Fibroblast of lung (primary cell): ENCODE measurements around the gene SPEF2. TPM values are rescaled to one million over a fixed set of nuclear protein-coding genes. Genes with fewer than 3 reads are reported as not detected.
"Not testable (repeated sequence)": the region's sequence is repeated elsewhere in the genome, so short reads cannot be mapped to it uniquely, and the experiment has no call there.

Source experiments
- DNase-seq, 2 donors: peaks; one replicate each; pipeline versions ENCODE4 v3.0.0 to v3.0.0-alpha.2; 2010; ENCODE audit warnings: low read depth in 2 of 2
- H2AFZ ChIP-seq: 2 replicates; pipeline ENCODE4 v1.5.1; 2012; ENCODE audit warnings: low read length, control low read depth, inconsistent platforms
- H3K27ac ChIP-seq: 2 replicates; pipeline ENCODE4 v1.5.1; 2011; ENCODE audit warnings: low read length, control low read depth; ENCODE audit not compliant: insufficient read depth
- H3K27me3 ChIP-seq: 2 replicates; pipeline ENCODE4 v1.5.1; 2011; ENCODE audit warnings: mild to moderate bottlenecking, low read length; ENCODE audit not compliant: control insufficient read depth, insufficient read depth
- H3K36me3 ChIP-seq: 2 replicates; pipeline ENCODE4 v1.5.1; 2011; ENCODE audit warnings: low read length; ENCODE audit not compliant: control insufficient read depth, insufficient read depth
- H3K4me1 ChIP-seq: 2 replicates; pipeline ENCODE4 v1.5.1; 2011; ENCODE audit warnings: low read length; ENCODE audit not compliant: control insufficient read depth, insufficient read depth; ENCODE audit errors: extremely low read depth
- H3K4me2 ChIP-seq: 2 replicates; pipeline ENCODE4 v1.5.1; 2011; ENCODE audit warnings: low read length, control low read depth; ENCODE audit not compliant: insufficient read depth; ENCODE audit errors: extremely low read depth
- H3K4me3 ChIP-seq, 4 experiments: fragments of 200-600 bp in 1 of 4; sonication (generic) in 1 of 4; replicated peaks in 1 of 4; 2 replicates each; pipeline ENCODE4 v1.5.1; 2011 to 2016; ENCODE audit warnings: low read length in 4 of 4, low read depth in 3 of 4, mild to moderate bottlenecking in 3 of 4, control low read depth in 2 of 4, inconsistent platforms in 1 of 4, mixed read lengths in 1 of 4; ENCODE audit not compliant: insufficient read depth in 1 of 4; ENCODE audit errors: control extremely low read depth in 1 of 4
- H3K79me2 ChIP-seq: 2 replicates; pipeline ENCODE4 v1.5.1; 2012; ENCODE audit warnings: mild to moderate bottlenecking, low read length, inconsistent platforms; ENCODE audit not compliant: control insufficient read depth, insufficient read depth
- H3K9ac ChIP-seq: 2 replicates; pipeline ENCODE4 v1.5.1; 2011; ENCODE audit warnings: mild to moderate bottlenecking, low read length, control low read depth; ENCODE audit not compliant: insufficient read depth
- H3K9me3 ChIP-seq: 2 replicates; pipeline ENCODE4 v1.5.1; 2012; ENCODE audit warnings: low read depth, low read length; ENCODE audit not compliant: control insufficient read depth, insufficient read depth
- H4K20me1 ChIP-seq: 2 replicates; pipeline ENCODE4 v1.5.1; 2011; ENCODE audit warnings: low read length; ENCODE audit not compliant: control insufficient read depth, insufficient read depth; ENCODE audit errors: extremely low read depth
- EZH2 ChIP-seq: IDR thresholded peaks from 2 replicates; pipeline ENCODE4 v1.5.1; 2012; ENCODE audit warnings: low read length, control low read depth, mild to moderate bottlenecking; ENCODE audit errors: missing control alignments
- polyA plus RNA-seq, 2 donors: library from polyadenylated mRNA; depleted of rRNA in 1 of 2; stranded (reverse) in 1 of 2; unstranded in 1 of 2; fragments of >200 nt; gene quantifications; 2 replicates each; pipeline ENCODE4 v1.2.1, GENCODE V29; 2011 to 2012; ENCODE audit warnings: missing spikeins in 1 of 2
- total RNA-seq: library from RNA; depleted of rRNA; stranded (reverse); fragments of >200 nt; gene quantifications from 2 replicates; pipeline ENCODE4 v1.2.1, GENCODE V29; 2014
- TF ChIP-seq, protein P1 (sequence below), 2 donors: IDR thresholded peaks in 1 of 2; conservative IDR thresholded peaks in 1 of 2; 1 replicate in 1 of 2; 2 replicates in 1 of 2; pipeline ENCODE4 v1.5.1; 2011 to 2012; ENCODE audit warnings: low read length in 2 of 2, control low read depth in 1 of 2, inconsistent platforms in 1 of 2, low read depth in 1 of 2, mild to moderate bottlenecking in 1 of 2

SPEF2 gene
- total and polyA plus RNA-seq, 2 donors (not counting 1 experiment from before 2014, with no cell fraction given) = 5.2 to 5.9 TPM

DNA sequence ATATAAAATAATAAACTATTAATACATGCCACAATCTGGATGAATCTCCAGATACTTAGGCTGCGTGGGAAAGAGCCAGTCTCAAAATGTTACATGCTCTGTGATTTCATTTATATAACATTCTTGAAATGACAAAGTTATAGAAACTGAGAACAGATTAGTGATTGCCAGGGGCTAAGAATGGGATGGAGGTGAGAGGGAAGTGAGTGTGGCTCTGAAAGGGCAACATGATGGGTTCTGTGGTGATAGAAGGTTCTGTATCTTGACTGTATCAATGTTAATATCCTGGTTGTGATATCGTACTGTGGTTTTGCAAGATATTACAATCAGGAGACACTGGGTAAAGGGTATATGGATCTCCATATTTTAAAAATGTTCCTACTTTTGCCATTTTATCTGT is 50.7 kb downstream of the SPEF2 start:
- Histone ChIP-seq H3K4me2 (no peak overlapping the region), H3K4me1 (no peaks in the 10 kb centered on the region), H3K79me2 (no peaks in the 10 kb centered on the region), H3K9ac (no peak overlapping the region), H3K27me3 (no peaks in the 10 kb centered on the region), H3K9me3 (no peaks in the 10 kb centered on the region), H2AFZ (no peak overlapping the region), H3K4me3 (no peak overlapping the region), H3K36me3 (no peaks in the 10 kb centered on the region), H4K20me1 (no peaks in the 10 kb centered on the region), H3K27ac (no peak overlapping the region)
- no peak for DNase-seq
- TF ChIP-seq, protein P1, sequence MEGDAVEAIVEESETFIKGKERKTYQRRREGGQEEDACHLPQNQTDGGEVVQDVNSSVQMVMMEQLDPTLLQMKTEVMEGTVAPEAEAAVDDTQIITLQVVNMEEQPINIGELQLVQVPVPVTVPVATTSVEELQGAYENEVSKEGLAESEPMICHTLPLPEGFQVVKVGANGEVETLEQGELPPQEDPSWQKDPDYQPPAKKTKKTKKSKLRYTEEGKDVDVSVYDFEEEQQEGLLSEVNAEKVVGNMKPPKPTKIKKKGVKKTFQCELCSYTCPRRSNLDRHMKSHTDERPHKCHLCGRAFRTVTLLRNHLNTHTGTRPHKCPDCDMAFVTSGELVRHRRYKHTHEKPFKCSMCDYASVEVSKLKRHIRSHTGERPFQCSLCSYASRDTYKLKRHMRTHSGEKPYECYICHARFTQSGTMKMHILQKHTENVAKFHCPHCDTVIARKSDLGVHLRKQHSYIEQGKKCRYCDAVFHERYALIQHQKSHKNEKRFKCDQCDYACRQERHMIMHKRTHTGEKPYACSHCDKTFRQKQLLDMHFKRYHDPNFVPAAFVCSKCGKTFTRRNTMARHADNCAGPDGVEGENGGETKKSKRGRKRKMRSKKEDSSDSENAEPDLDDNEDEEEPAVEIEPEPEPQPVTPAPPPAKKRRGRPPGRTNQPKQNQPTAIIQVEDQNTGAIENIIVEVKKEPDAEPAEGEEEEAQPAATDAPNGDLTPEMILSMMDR (conservative IDR thresholded peaks at IDR 0.05 in 1 of 2, IDR thresholded peaks at IDR 0.05 in 1 of 2; ENCODE audit: low read depth in 1 of 2, low read length in 2 of 2) = no peak
- TF ChIP-seq EZH2 = no peak

DNA sequence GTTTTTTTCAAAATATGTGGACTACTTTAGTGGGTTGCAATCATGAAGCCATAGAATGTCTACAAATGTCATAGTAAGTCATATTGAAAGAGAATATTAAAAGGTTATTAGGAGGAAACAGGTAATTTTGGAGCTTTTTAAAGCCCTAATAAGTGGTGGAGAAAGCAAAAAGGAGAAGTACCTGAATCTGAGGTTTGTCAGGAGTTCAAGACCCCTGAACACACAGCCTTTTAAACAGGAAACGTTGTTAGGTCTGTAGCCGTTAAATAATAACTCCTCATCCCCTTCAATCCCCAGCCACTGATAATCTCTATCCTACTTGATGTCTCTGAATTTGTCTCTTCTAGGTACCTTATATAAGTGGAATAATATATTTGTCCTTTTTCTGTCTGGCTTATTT is 51.1 kb downstream of the SPEF2 start:
- TF ChIP-seq, protein P1 (conservative IDR thresholded peaks at IDR 0.05 in 1 of 2, IDR thresholded peaks at IDR 0.05 in 1 of 2; ENCODE audit: low read depth in 1 of 2, low read length in 2 of 2) = no peak
- no peak for TF ChIP-seq EZH2

DNA sequence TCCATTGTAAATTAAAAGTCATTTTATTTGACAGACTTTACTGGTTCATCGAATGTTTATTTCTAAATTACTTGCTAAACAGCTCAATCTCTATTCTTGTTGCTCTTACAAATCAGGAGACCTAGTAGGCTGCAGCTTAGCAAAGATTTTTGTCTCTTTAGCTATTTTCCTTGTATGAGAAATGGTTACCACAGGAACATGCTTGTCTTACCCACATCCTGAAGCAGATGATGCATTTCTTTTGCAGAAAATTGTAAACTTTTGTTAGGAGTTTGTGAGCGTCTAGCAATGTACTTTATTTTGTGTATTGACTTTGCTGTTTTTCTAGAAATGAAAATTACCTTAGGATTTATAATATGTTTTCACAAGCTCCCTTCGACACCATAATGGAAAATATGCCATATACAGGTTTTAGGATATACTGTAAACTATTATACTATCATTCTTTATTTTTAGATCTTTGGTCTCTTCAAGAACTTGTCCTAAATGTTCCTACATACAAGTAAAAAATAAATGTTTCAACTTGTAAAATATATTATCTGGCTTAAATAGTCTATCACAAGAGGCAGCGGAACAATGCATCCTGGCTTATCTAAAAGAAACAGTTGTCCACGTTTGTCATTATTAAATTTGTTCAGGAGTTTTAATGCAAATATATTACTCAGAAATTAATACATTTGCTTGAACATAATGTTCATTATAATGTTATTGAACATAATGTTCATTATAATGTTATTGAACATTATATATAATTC is 54.1 kb downstream of the SPEF2 start:
- H3K27ac ChIP-seq = no peak overlapping the region
- H3K27me3 ChIP-seq = no peaks in the 10 kb centered on the region
- H3K79me2 ChIP-seq = no peaks in the 10 kb centered on the region
- peak in 1 of 2 donors; percentile 13 for DNase-seq
- TF ChIP-seq, protein P1 (conservative IDR thresholded peaks at IDR 0.05 in 1 of 2, IDR thresholded peaks at IDR 0.05 in 1 of 2; ENCODE audit: low read depth in 1 of 2, low read length in 2 of 2) = no peak
- no peak for TF ChIP-seq EZH2
- no peaks in the 10 kb centered on the region for H3K36me3 ChIP-seq
- H4K20me1 ChIP-seq = no peaks in the 10 kb centered on the region
- H3K9me3 ChIP-seq = no peaks in the 10 kb centered on the region
- no peak overlapping the region for H3K4me3 ChIP-seq
- H2AFZ ChIP-seq = no peak overlapping the region
- no peak overlapping the region for H3K9ac ChIP-seq
- H3K4me1 ChIP-seq = no peaks in the 10 kb centered on the region
- no peak overlapping the region for H3K4me2 ChIP-seq

More for the DNA sequence above, 51.1 kb downstream of the SPEF2 start:
- Histone ChIP-seq H4K20me1 (no peaks in the 10 kb centered on the region), H2AFZ (no peak overlapping the region), H3K4me1 (no peaks in the 10 kb centered on the region), H3K36me3 (no peaks in the 10 kb centered on the region), H3K27ac (no peak overlapping the region), H3K27me3 (no peaks in the 10 kb centered on the region), H3K4me3 (no peak overlapping the region), H3K4me2 (no peak overlapping the region), H3K79me2 (no peaks in the 10 kb centered on the region), H3K9ac (no peak overlapping the region), H3K9me3 (no peaks in the 10 kb centered on the region)
- DNase-seq = no peak

DNA sequence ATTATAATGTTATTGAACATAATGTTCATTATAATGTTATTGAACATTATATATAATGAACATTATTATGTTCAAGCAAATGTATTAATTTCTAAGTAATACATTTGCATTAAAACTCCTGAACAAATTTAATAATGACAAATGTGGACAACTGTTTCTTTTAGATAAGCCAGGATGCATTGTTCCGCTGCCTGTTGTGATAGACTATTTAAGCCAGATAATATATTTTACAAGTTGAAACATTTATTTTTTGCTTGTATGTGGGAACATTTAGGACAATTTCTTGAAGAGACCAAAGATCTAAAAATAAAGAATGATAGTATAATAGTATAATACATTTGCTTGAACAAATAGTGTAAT is 54.6 kb downstream of the SPEF2 start:
- H4K20me1 ChIP-seq, H3K4me3 ChIP-seq, H3K9ac ChIP-seq, H3K4me1 ChIP-seq, H3K9me3 ChIP-seq, H3K36me3 ChIP-seq, DNase-seq, H3K27me3 ChIP-seq, H3K79me2 ChIP-seq, H3K4me2 ChIP-seq, H3K27ac ChIP-seq, H2AFZ ChIP-seq: not testable (repeated sequence)
